Hematopoietic multipotent progenitor cell treated with erythropoietin and hydrocortisone succinate and interleukin-3 and kit ligand, for 15 days (in vitro differentiated cells): ENCODE data around the gene GDPD2.
A peak's percentile ranks its signal among the peaks of the same experiment; 100 is the strongest.
"Not testable (repeated sequence)": the region's sequence is repeated elsewhere in the genome, so short reads cannot be mapped to it uniquely, and the experiment has no call there.

Source experiments
- DNase-seq: peaks from one replicate; pipeline ENCODE4 v3.0.0-alpha.2; 2015; ENCODE audit warnings: low spot score

Gene GDPD2

DNA sequence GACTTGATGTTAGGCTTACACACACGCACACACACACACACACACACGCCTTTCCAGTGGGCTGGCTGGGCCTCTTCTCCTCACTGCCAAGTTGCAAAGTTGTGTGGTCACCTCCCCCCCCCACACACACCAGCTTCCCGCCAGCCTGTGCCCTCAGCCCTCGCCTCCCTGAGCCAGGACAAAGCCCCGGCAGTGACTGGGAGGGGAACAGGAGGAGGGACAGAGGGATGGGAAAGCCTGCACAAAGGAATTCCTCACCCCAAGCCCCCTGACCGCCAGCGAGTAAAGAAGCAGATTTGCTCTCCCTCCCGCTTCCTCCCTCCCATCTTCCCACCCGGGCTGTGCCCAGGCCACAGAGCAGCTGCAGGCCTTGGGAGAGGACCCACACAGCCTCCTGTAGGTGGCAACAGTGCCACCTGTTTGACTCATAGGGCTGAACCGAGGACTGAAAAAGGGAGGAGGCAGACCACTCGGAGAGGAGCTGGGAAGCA is at the start of gene GDPD2:
TSS of gene GDPD2 (plus strand) at position 464 of the 491 bp plus-strand sequence. CDS start 1,671 bp downstream, outside the sequence.
- DNase-seq, result no peak

- DNase-seq, result no peak
These were observed 36.9 kb upstream of the GDPD2 start for GRCh38 chrX:70386235-70386634.

DNA sequence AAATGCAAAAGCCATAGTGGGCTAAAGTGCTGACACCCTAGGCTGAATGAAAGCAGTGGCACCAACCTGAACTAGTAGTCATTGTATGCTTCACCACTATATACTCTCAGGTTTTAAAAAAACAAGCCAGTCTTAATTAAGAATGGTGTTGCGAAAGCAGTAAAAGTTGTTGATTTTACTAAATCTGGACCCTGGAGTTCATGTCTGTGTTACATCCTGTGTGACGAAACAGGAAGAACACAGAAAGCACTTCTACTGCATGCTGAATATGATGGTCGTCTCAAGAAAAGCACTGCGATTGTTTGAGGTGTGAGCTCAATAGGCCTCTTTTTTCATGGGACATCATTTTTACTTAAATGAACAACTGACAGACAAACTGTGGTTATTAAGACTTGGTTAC is 24.2 kb upstream of the GDPD2 start:
- DNase-seq, result no peak

DNA sequence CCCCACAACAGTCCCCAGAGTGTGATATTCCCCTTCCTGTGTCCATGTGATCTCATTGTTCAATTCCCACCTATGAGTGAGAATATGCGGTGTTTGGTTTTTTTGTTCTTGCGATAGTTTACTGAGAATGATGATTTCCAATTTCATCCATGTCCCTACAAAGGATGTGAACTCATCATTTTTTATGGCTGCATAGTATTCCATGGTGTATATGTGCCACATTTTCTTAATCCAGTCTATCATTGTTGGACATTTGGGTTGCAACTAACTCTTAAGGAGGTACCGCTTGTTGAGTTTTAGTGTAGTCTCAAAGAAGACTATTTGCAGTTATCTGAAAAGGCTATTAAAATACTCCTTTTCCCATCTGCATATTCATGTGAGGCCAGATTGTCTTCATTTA is 22.9 kb upstream of the GDPD2 start:
- not testable (repeated sequence) for DNase-seq

- DNase-seq, result no peak
These were observed 20.4 kb upstream of the GDPD2 start for GRCh38 chrX:70402721-70403120.

DNA sequence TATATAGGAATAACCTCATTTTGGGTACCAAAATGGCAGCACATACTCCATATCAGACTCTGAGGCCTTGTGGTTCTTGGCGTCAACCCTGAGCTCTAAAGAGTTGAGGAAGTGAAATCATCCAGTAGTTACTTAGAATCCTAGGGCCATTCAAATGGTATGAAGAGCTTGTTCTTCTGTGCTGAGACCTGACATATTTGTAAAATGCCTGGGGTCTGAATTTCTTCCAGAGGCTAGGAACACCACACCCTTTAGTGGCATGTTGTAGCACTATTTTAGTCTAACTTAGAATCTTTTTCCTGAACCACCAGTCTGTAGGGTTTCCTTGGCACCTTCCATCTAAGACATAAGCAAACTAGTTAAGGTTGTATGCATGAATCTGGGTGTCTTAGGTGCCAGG is 18.1 kb upstream of the GDPD2 start:
- DNase-seq, result no peak

DNA sequence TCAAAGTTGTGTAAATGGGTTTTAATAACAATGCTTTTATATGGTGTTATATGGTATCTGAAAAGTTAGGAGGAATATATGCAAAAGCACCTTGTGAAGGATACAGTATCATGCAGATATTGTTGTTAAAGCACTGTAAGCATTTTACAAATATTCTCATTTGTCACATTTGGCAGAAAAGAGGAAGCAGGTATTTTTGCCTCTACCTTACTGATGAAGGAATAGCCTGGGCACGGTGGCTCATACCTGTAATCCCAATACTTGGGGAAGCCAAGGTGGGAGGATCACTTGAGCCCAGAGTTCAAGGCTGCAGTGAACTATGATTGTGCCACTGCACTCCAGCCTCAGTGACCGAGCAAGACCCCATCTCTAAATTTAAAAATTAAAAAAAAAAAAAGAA is 12.2 kb upstream of the GDPD2 start:
- no peak for DNase-seq

DNA sequence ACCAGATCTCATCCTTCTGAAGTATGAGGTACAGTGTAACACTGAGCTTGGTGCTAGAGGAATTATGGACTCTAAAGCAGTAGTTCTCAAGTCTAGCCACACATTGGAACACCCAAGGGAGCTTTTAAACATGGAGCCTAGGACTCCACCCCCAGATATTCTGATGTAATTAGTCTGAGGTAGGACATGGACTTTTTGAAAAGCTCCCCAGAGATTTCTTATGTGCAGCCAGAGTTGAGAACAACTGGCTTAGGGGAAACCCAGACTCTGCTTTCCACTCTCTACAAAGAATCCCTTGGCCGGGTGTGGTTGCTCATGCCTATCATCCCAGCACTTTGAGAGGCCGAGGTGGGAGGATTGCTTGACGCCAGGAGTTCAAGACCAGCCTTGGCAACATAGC is 11.6 kb upstream of the GDPD2 start:
- no peak for DNase-seq

- DNase-seq, result no peak
These were observed 1.5 kb upstream of the GDPD2 start for GRCh38 chrX:70421618-70422017.

GRCh38 chrX:70423936-70424675 is 992 bp downstream of the GDPD2 start:
- no peak for DNase-seq

DNA sequence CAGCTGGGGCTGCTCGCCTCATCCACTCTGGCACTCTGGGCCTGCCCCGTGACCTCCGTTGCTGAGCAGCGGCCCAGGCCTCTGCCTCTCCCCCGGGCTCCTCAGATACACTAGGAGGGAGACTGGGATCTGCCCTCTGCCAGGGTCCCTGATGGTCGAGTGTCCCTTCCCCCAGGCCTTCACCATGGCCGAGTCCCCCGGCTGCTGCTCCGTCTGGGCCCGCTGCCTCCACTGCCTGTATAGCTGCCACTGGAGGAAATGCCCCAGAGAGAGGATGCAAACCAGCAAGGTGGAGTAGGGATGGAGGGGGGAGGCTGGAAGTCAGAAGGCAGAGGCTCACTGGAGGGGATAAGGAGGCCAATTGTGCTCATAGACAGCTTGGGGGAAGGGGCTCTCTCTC is 1.7 kb downstream of the GDPD2 start:
- DNase-seq, result no peak

GRCh38 chrX:70426286-70427278 is 3.5 kb downstream of the GDPD2 start:
- no peak for DNase-seq

DNA sequence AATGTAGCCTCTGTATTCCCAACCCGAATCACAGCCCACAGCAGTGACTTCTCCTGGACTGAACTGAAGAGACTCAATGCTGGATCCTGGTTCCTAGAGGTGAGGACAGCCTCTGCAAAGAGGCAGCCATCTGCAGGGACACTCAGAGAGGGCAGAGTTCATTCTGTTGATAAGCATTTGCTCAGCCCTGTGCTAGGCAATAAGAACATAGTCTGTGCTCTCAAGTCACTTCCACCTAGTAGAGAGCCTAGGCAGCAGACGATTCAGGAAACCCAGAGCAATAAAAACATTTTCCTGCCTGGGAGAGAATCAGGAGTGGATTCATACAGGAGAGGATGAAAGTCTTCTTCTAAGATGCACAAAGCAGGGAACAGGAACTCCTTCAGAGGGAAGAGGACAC is 4.3 kb downstream of the GDPD2 start:
- DNase-seq, result no peak

GRCh38 chrX:70429759-70430158 is 6.6 kb downstream of the GDPD2 start:
- DNase-seq, result no peak

DNA sequence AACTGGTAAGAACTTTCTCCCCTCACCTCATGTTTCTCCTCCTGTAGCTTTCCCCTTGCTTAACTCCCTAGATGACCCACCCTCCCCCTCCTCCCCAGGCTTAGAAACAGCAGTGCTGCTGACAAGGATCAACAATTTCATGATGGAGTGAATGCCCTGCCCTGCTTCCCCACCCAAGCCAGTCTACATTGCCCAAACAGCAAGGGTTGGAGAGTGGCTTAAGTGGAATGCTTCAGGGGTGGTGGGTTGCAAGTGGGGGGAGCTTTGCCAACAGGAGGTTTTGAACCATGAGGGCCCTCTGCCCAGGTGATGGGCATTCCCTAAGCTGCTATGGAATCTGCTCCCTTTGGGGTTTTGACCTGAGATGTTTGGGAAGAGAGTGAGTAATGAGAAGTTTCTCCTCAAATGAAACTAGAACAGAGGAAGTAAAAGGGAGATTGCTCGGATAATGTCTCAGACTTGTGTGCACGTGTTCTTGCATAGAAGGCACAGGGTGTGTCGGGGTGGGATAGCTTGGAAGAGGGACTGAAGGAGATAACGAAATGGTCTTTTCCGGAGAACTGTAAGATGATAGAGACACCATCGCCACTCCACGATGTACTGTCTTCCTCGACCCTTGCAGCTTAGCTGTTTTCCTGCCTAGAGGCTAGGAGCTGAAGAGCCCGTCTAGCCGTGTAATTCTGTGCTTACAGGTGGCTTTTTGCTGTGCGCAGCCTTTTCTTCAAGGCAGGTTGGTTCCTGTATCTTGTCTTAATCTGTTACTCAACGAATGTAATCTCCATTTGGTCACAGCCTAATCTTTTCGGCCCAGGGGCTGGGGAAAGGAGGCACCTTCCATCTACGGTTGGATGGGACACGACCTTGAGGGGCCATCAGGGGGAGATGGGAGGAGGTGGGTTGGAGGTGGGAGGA is 10.1 kb downstream of the GDPD2 start:
- no peak for DNase-seq

- DNase-seq, result peak; percentile 59
These were observed 10.8 kb downstream of the GDPD2 start for GRCh38 chrX:70433848-70434351.

DNA sequence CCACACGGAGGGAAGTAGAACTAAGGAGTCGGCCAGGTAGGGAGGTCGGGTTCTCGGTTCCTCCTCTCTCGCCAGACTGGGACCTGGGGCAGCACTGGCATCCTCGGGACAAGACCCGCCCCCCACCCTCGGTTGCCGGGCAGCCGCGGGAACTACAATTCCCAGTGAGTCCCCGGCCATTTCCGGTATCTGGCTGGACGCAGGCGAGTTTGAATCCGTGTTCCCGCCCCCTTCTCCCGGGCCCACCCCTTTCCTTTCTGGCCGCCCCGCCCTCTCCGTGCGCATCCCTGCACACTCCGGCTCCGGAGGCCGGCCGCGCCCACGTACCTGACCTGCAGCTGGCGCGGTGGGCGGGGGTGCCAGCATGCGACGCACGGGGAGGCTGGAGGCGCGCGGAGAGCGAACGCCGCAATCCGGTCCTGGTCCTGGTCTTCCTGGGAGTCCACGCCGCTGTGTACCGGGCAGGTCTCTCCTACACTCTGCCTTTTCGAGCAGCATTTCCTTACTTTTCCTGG is 11.3 kb downstream of the GDPD2 start:
- DNase-seq, result peak; percentile 48

GRCh38 chrX:70434914-70435586 is 11.9 kb downstream of the GDPD2 start:
- no peak for DNase-seq

- DNase-seq, result no peak
These were observed 13.2 kb downstream of the GDPD2 start for GRCh38 chrX:70436343-70436742.

- no peak for DNase-seq
These were observed 13.9 kb downstream of the GDPD2 start for GRCh38 chrX:70437011-70437410.
